GM19372 (cell line): ENCODE results near the gene ATG16L1.

Experiments used
- ATAC-seq: cut with Tn5 transposase; IDR thresholded peaks from one replicate; pipeline ENCODE4 v1.9.1; 2021; ENCODE audit warnings: mild to moderate bottlenecking, low read depth, moderate library complexity; ENCODE audit not compliant: unreplicated experiment

Gene ATG16L1

GRCh38 chr2:233287871-233288270 lies 36.4 kb downstream of the ATG16L1 start:
- no peak for ATAC-seq

GRCh38 chr2:233288663-233289062 lies 37.2 kb downstream of the ATG16L1 start:
- no peak for ATAC-seq

- no peak for ATAC-seq
These were observed 38.2 kb downstream of the ATG16L1 start for GRCh38 chr2:233289648-233290047.

GRCh38 chr2:233290051-233290845 lies 38.8 kb downstream of the ATG16L1 start:
- no peak for ATAC-seq

GRCh38 chr2:233295891-233296290 lies 44.4 kb downstream of the ATG16L1 start:
- ATAC-seq = no peak

GRCh38 chr2:233297076-233297475 lies 45.6 kb downstream of the ATG16L1 start:
- ATAC-seq = no peak

GRCh38 chr2:233300401-233300800 lies 48.9 kb downstream of the ATG16L1 start:
- no peak for ATAC-seq

GRCh38 chr2:233301248-233301647 lies 49.8 kb downstream of the ATG16L1 start:
- ATAC-seq = no peak

GRCh38 chr2:233301811-233302210 lies 50.3 kb downstream of the ATG16L1 start:
- ATAC-seq = no peak

GRCh38 chr2:233303252-233303651 lies 51.8 kb downstream of the ATG16L1 start:
- ATAC-seq = no peak

- ATAC-seq = no peak
These were observed 56.1 kb downstream of the ATG16L1 start, which contains the start of gene SAG for GRCh38 chr2:233307565-233307964. SAG (plus strand) TSS chr2:233307816; CDS start chr2:233309190, 1,374 bp downstream.

- ATAC-seq = no peak
These were observed 59.9 kb downstream of the ATG16L1 start for GRCh38 chr2:233311241-233311926.

GRCh38 chr2:233312874-233313273 lies 61.4 kb downstream of the ATG16L1 start:
- no peak for ATAC-seq

- no peak for ATAC-seq
These were observed 62.9 kb downstream of the ATG16L1 start for GRCh38 chr2:233314180-233314925.

- no peak for ATAC-seq
These were observed 65.9 kb downstream of the ATG16L1 start for GRCh38 chr2:233317196-233317943.

- ATAC-seq = no peak
These were observed 67.8 kb downstream of the ATG16L1 start for GRCh38 chr2:233319256-233319655.

- ATAC-seq = no peak
These were observed 69.0 kb downstream of the ATG16L1 start for GRCh38 chr2:233320470-233320869.

- ATAC-seq = no peak
These were observed 69.7 kb downstream of the ATG16L1 start for GRCh38 chr2:233321166-233321565.

GRCh38 chr2:233323851-233324250 lies 72.4 kb downstream of the ATG16L1 start:
- no peak for ATAC-seq

GRCh38 chr2:233325256-233325655 lies 73.8 kb downstream of the ATG16L1 start:
- ATAC-seq = no peak
